AG08396 (cell line): ENCODE results near the gene TTC33.
"Not testable (repeated sequence)": the region's sequence is repeated elsewhere in the genome, so short reads cannot be mapped to it uniquely, and the experiment has no call there.

Source experiments
- DNase-seq: peaks from one replicate; pipeline ENCODE4 v3.0.0; 2012; ENCODE audit warnings: low spot score, mixed read lengths

Gene TTC33

GRCh38 chr5:40679913-40680681, 75.7 kb downstream of the TTC33 start, which contains the start of gene PTGER4:
Gene PTGER4 (plus strand): TSS chr5:40679915. CDS start chr5:40680994, 1,079 bp downstream.
- no peak for DNase-seq

- DNase-seq = peak; percentile 96
These were observed 76.4 kb downstream of the TTC33 start for GRCh38 chr5:40679148-40679912.

- DNase-seq = no peak
These were observed 77.2 kb downstream of the TTC33 start for GRCh38 chr5:40678460-40679147.

- no peak for DNase-seq
These were observed 77.7 kb downstream of the TTC33 start for GRCh38 chr5:40678026-40678425.

GRCh38 chr5:40677456-40677855, 78.3 kb downstream of the TTC33 start:
- no peak for DNase-seq

GRCh38 chr5:40676613-40677343, 79.0 kb downstream of the TTC33 start:
- peak; percentile 63 for DNase-seq

GRCh38 chr5:40675396-40676133, 80.2 kb downstream of the TTC33 start:
- no peak for DNase-seq

- no peak for DNase-seq
These were observed 81.0 kb downstream of the TTC33 start for GRCh38 chr5:40674661-40675235.

GRCh38 chr5:40672425-40672824, 83.3 kb downstream of the TTC33 start:
- no peak for DNase-seq

GRCh38 chr5:40669606-40670390, 86.0 kb downstream of the TTC33 start:
- no peak for DNase-seq

GRCh38 chr5:40667161-40667663, 88.5 kb downstream of the TTC33 start:
- no peak for DNase-seq

- DNase-seq = no peak
These were observed 89.1 kb downstream of the TTC33 start for GRCh38 chr5:40666657-40667056.

- no peak for DNase-seq
These were observed 90.0 kb downstream of the TTC33 start for GRCh38 chr5:40665635-40666298.

- no peak for DNase-seq
These were observed 95.0 kb downstream of the TTC33 start for GRCh38 chr5:40660751-40661150.

- DNase-seq = no peak
These were observed 99.0 kb downstream of the TTC33 start for GRCh38 chr5:40656766-40657165.

GRCh38 chr5:40656091-40656490, 99.7 kb downstream of the TTC33 start:
- DNase-seq = not testable (repeated sequence)

GRCh38 chr5:40655138-40655537, 100.6 kb downstream of the TTC33 start:
- DNase-seq = no peak

- no peak for DNase-seq
These were observed 101.3 kb downstream of the TTC33 start for GRCh38 chr5:40654377-40654991.
